ENCODE data around the gene ACACA.
"Not testable (repeated sequence)": the region's sequence is repeated elsewhere in the genome, so short reads cannot be mapped to it uniquely, and the experiment has no call there.

Gene ACACA

GRCh38 chr17:37393352-37393751, 13.3 kb downstream of the ACACA start:
- DNase-seq (ENCODE audit: low read depth) = no peak

- DNase-seq (ENCODE audit: low read depth) = no peak
Observed at GRCh38 chr17:37392024-37392590, 14.5 kb downstream of the ACACA start.

- DNase-seq (ENCODE audit: low read depth) = no peak
Observed at GRCh38 chr17:37391146-37391545, 15.5 kb downstream of the ACACA start.

- DNase-seq (ENCODE audit: low read depth) = no peak
Observed at GRCh38 chr17:37389160-37389559, 17.5 kb downstream of the ACACA start.

- no peak for DNase-seq (ENCODE audit: low read depth)
Observed at GRCh38 chr17:37388266-37388665, 18.4 kb downstream of the ACACA start.

GRCh38 chr17:37386462-37386861, 20.2 kb downstream of the ACACA start:
- no peak for DNase-seq (ENCODE audit: low read depth)

- DNase-seq (ENCODE audit: low read depth) = no peak
Observed at GRCh38 chr17:37385474-37385990, 21.1 kb downstream of the ACACA start.

GRCh38 chr17:37384560-37385149, 22.0 kb downstream of the ACACA start:
- no peak for DNase-seq (ENCODE audit: low read depth)

- no peak for DNase-seq (ENCODE audit: low read depth)
Observed at GRCh38 chr17:37382056-37382455, 24.6 kb downstream of the ACACA start.

GRCh38 chr17:37375706-37376105, 30.9 kb downstream of the ACACA start, which contains the start of gene C17orf78:
Gene C17orf78, plus strand, starts transcription at chr17:37375985. Its CDS starts 108 bp downstream, at chr17:37376093.
- DNase-seq (ENCODE audit: low read depth) = no peak

- peak; percentile 22 for DNase-seq (ENCODE audit: low read depth)
Observed at GRCh38 chr17:37373530-37374159, 33.0 kb downstream of the ACACA start.

GRCh38 chr17:37368577-37368976, 38.1 kb downstream of the ACACA start:
- no peak for DNase-seq (ENCODE audit: low read depth)

GRCh38 chr17:37365589-37365988, 41.0 kb downstream of the ACACA start:
- DNase-seq (ENCODE audit: low read depth) = no peak

- DNase-seq (ENCODE audit: low read depth) = no peak
Observed at GRCh38 chr17:37361543-37361942, 45.1 kb downstream of the ACACA start.

GRCh38 chr17:37360632-37361031, 46.0 kb downstream of the ACACA start:
- DNase-seq (ENCODE audit: low read depth) = no peak

- no peak for DNase-seq (ENCODE audit: low read depth)
Observed at GRCh38 chr17:37359682-37360188, 46.9 kb downstream of the ACACA start.

GRCh38 chr17:37358830-37359681, 47.6 kb downstream of the ACACA start:
- DNase-seq (ENCODE audit: low read depth) = peak; percentile 80

- no peak for DNase-seq (ENCODE audit: low read depth)
Observed at GRCh38 chr17:37358098-37358829, 48.4 kb downstream of the ACACA start.

- not testable (repeated sequence) for DNase-seq (ENCODE audit: low read depth)
Observed at GRCh38 chr17:37356796-37357569, 49.7 kb downstream of the ACACA start.

GRCh38 chr17:37346863-37347402, 59.7 kb downstream of the ACACA start:
- DNase-seq (ENCODE audit: low read depth) = not testable (repeated sequence)

Measured in activated T-helper 1 cell treated with Interleukin-2 at 50 U/mL for 16 hours (primary cell).